ENCODE results near the gene PLEKHN1.

GRCh38 chr1:1021920-1022259 is 55.6 kb downstream of the PLEKHN1 start:
- TF ChIP-seq CTCF (IDR thresholded peaks at IDR 0.05; ENCODE audit: low read depth, low read length), result no peak
- no peak for TF ChIP-seq EZH2phosphoT487 (IDR thresholded peaks at IDR 0.05; ENCODE audit: low read depth)

Measured in OCI-LY3 (cell line).